MG63 (cell line): ENCODE measurements around the gene OR2W3. TPM values are rescaled to one million over a fixed set of nuclear protein-coding genes. Genes with fewer than 3 reads are reported as not detected.

ENCODE experiments used
- DNase-seq: peaks from one replicate; pipeline ENCODE4 v3.0.0-alpha.2; 2020
- H3K27me3 ChIP-seq: fragments of 250-450 bp; sonication (Bioruptor Pico); 2 replicates; pipeline ENCODE4 v1.5.1; 2020; ENCODE audit warnings: mild to moderate bottlenecking, moderate library complexity
- H3K36me3 ChIP-seq: fragments of 250-450 bp; sonication (Bioruptor Pico); 2 replicates; pipeline ENCODE4 v1.5.1; 2020; ENCODE audit warnings: mild to moderate bottlenecking, moderate library complexity
- H3K4me3 ChIP-seq: fragments of 250-450 bp; sonication (Bioruptor Pico); 2 replicates; pipeline ENCODE4 v1.5.1; 2020; ENCODE audit warnings: mild to moderate bottlenecking, moderate library complexity
- H3K9me3 ChIP-seq: fragments of 250-450 bp; sonication (Bioruptor Pico); 2 replicates; pipeline ENCODE4 v1.5.1; 2020; ENCODE audit warnings: mild to moderate bottlenecking, moderate library complexity
- total RNA-seq: library from RNA; depleted of rRNA; stranded (reverse); fragments of >200 nt; shearing (Covaris generic); gene quantifications from 2 replicates; pipeline ENCODE4 v1.2.3, GENCODE V29; 2014; ENCODE audit warnings: low replicate concordance; rRNA removed

OR2W3 gene
- 1.7 and 4.0 TPM in 2 replicates for total RNA-seq

- peaks cover 8% of the 10 kb centered on the region for H3K9me3 ChIP-seq
- no peaks in the 10 kb centered on the region; the same call in 1 of the 2 replicates for H3K36me3 ChIP-seq
- H3K4me3 ChIP-seq = no peak within 1 kb of the TSS
- no peak for DNase-seq
- H3K27me3 ChIP-seq = no peaks in the 10 kb centered on the region
Measured at GRCh38 chr1:247895163-247895637, at the start of gene OR2W3. TSS of gene OR2W3 (plus strand) at chr1:247895587. CDS start at chr1:247895587, 0 bp downstream.

- no peaks in the 10 kb centered on the region for H3K9me3 ChIP-seq
- no peaks in the 10 kb centered on the region for H3K27me3 ChIP-seq
- no peaks in the 10 kb centered on the region for H3K36me3 ChIP-seq
- no peak for DNase-seq
- no peak overlapping the region for H3K4me3 ChIP-seq
Measured at GRCh38 chr1:247845693-247846017, 49.7 kb upstream of the OR2W3 start.

GRCh38 chr1:247848346-247848745 lies 47.0 kb upstream of the OR2W3 start:
- H3K4me3 ChIP-seq = no peak overlapping the region
- peaks cover under 1% of the 10 kb centered on the region; the same call in 1 of the 2 replicates for H3K9me3 ChIP-seq
- no peak for DNase-seq
- no peaks in the 10 kb centered on the region for H3K27me3 ChIP-seq
- no peaks in the 10 kb centered on the region for H3K36me3 ChIP-seq

- Histone ChIP-seq H3K9me3 (peaks cover 2% of the 10 kb centered on the region), H3K36me3 (no peaks in the 10 kb centered on the region), H3K27me3 (no peaks in the 10 kb centered on the region), H3K4me3 (no peak overlapping the region)
- DNase-seq = no peak
Measured at GRCh38 chr1:247849616-247850015, 45.8 kb upstream of the OR2W3 start.

- H3K4me3 ChIP-seq = no peak overlapping the region
- no peaks in the 10 kb centered on the region for H3K36me3 ChIP-seq
- no peak for DNase-seq
- peaks cover 2% of the 10 kb centered on the region for H3K9me3 ChIP-seq
- H3K27me3 ChIP-seq = no peaks in the 10 kb centered on the region
Measured at GRCh38 chr1:247854899-247855545, 40.4 kb upstream of the OR2W3 start.

- Histone ChIP-seq H3K9me3 (peaks cover 2% of the 10 kb centered on the region), H3K4me3 (no peak overlapping the region), H3K27me3 (no peaks in the 10 kb centered on the region), H3K36me3 (peaks cover 5% of the 10 kb centered on the region; the same call in 1 of the 2 replicates)
- DNase-seq = no peak
Measured at GRCh38 chr1:247855911-247856310, 39.5 kb upstream of the OR2W3 start.

- peak; percentile 83 for DNase-seq
- Histone ChIP-seq H3K9me3 (peaks cover 2% of the 10 kb centered on the region), H3K36me3 (peaks cover 8% of the 10 kb centered on the region; the same call in 1 of the 2 replicates), H3K27me3 (no peaks in the 10 kb centered on the region), H3K4me3 (peak within 1 kb of the TSS; percentile 59)
Measured at GRCh38 chr1:247857069-247857984, 38.1 kb upstream of the OR2W3 start, which contains the start of gene TRIM58. TSS of gene TRIM58 (plus strand) at chr1:247857187. CDS start at chr1:247857247, 60 bp downstream.

GRCh38 chr1:247857985-247858619 lies 37.3 kb upstream of the OR2W3 start:
- Histone ChIP-seq H3K36me3 (peaks cover 8% of the 10 kb centered on the region; the same call in 1 of the 2 replicates), H3K9me3 (peaks cover 2% of the 10 kb centered on the region), H3K27me3 (no peaks in the 10 kb centered on the region), H3K4me3 (peak overlapping the region; percentile 59)
- no peak for DNase-seq

GRCh38 chr1:247862756-247863155 lies 32.6 kb upstream of the OR2W3 start:
- Histone ChIP-seq H3K9me3 (no peaks in the 10 kb centered on the region), H3K27me3 (no peaks in the 10 kb centered on the region), H3K36me3 (peaks cover 15% of the 10 kb centered on the region), H3K4me3 (no peak overlapping the region)
- DNase-seq = no peak

GRCh38 chr1:247864644-247865043 lies 30.7 kb upstream of the OR2W3 start:
- DNase-seq = no peak

GRCh38 chr1:247865416-247865815 lies 30.0 kb upstream of the OR2W3 start:
- H3K4me3 ChIP-seq = peak overlapping the region; percentile 4; the same call in 1 of the 2 replicates
- H3K36me3 ChIP-seq = peaks cover 32% of the 10 kb centered on the region
- H3K9me3 ChIP-seq = no peaks in the 10 kb centered on the region
- DNase-seq = peak; percentile 71
- no peaks in the 10 kb centered on the region for H3K27me3 ChIP-seq

More at GRCh38 chr1:247864644-247865043, 30.7 kb upstream of the OR2W3 start:
- Histone ChIP-seq H3K27me3 (no peaks in the 10 kb centered on the region), H3K9me3 (no peaks in the 10 kb centered on the region), H3K4me3 (no peak overlapping the region), H3K36me3 (peaks cover 30% of the 10 kb centered on the region)

GRCh38 chr1:247883346-247883745 lies 12.0 kb upstream of the OR2W3 start:
- H3K9me3 ChIP-seq = no peaks in the 10 kb centered on the region
- H3K36me3 ChIP-seq = no peaks in the 10 kb centered on the region; the same call in 1 of the 2 replicates
- DNase-seq = no peak
- no peaks in the 10 kb centered on the region for H3K27me3 ChIP-seq
- H3K4me3 ChIP-seq = no peak overlapping the region

GRCh38 chr1:247884797-247885413 lies 10.5 kb upstream of the OR2W3 start:
- peak; percentile 55 for DNase-seq
- no peaks in the 10 kb centered on the region for H3K9me3 ChIP-seq
- no peaks in the 10 kb centered on the region for H3K27me3 ChIP-seq
- H3K36me3 ChIP-seq = no peaks in the 10 kb centered on the region; the same call in 1 of the 2 replicates
- H3K4me3 ChIP-seq = no peak overlapping the region

GRCh38 chr1:247895976-247896375 lies 589 bp downstream of the OR2W3 start:
- H3K36me3 ChIP-seq = no peaks in the 10 kb centered on the region; the same call in 1 of the 2 replicates
- H3K4me3 ChIP-seq = no peak overlapping the region
- no peak for DNase-seq
- peaks cover 8% of the 10 kb centered on the region for H3K9me3 ChIP-seq
- H3K27me3 ChIP-seq = no peaks in the 10 kb centered on the region

- no peaks in the 10 kb centered on the region; the same call in 1 of the 2 replicates for H3K36me3 ChIP-seq
- no peak overlapping the region for H3K4me3 ChIP-seq
- H3K9me3 ChIP-seq = peaks cover 3% of the 10 kb centered on the region; the same call in 1 of the 2 replicates
- DNase-seq = no peak
- H3K27me3 ChIP-seq = no peaks in the 10 kb centered on the region
Measured at GRCh38 chr1:247904122-247904521, 8.7 kb downstream of the OR2W3 start.

- no peak for DNase-seq
- H3K27me3 ChIP-seq = no peaks in the 10 kb centered on the region
- H3K4me3 ChIP-seq = no peak overlapping the region
- H3K36me3 ChIP-seq = no peaks in the 10 kb centered on the region; the same call in 1 of the 2 replicates
- peaks cover 5% of the 10 kb centered on the region; the same call in 1 of the 2 replicates for H3K9me3 ChIP-seq
Measured at GRCh38 chr1:247905181-247905580, 9.8 kb downstream of the OR2W3 start.
